Gastrocnemius medialis (tissue), 4 donors: ENCODE results near the gene MRPS18B. TPM values are rescaled to one million over a fixed set of nuclear protein-coding genes. Genes with fewer than 3 reads are reported as not detected.

Source experiments
- ATAC-seq, 2 donors: fragments of 150-250 bp; one replicate each; pipeline ENCODE4 v1.9.1; 2016
- DNase-seq, 2 donors: peaks; one replicate each; pipeline ENCODE4 v3.0.0-alpha.2; 2019
- H3K27ac ChIP-seq, 4 donors: fragments of 200-600 bp; sonication (generic); 1 replicate in 1 of 4; 2 replicates in 3 of 4; pipeline ENCODE4 v1.5.1; 2016 to 2018; ENCODE audit warnings: mild to moderate bottlenecking in 2 of 4, moderate library complexity in 1 of 4
- H3K27me3 ChIP-seq, 3 donors: fragments of 200-600 bp; sonication (generic) in 2 of 3; 1 replicate in 1 of 3; 2 replicates in 2 of 3; pipeline versions ENCODE4 v1.5.1 to v1.6.0; 2016 to 2019; ENCODE audit warnings: mild to moderate bottlenecking in 1 of 3, moderate library complexity in 1 of 3
- H3K36me3 ChIP-seq, 2 donors: fragments of 200-600 bp; sonication (generic) in 1 of 2; one replicate each; pipeline ENCODE4 v1.5.1; 2017 to 2018
- H3K4me1 ChIP-seq, 2 donors: fragments of 200-600 bp; sonication (generic) in 1 of 2; one replicate each; pipeline ENCODE4 v1.5.1; 2016 to 2017; ENCODE audit warnings: mild to moderate bottlenecking in 2 of 2
- H3K4me3 ChIP-seq, 4 donors: fragments of 200-600 bp; sonication (generic) in 3 of 4; 1 replicate in 1 of 4; 2 replicates in 3 of 4; pipeline ENCODE4 v1.5.1; 2016 to 2019; ENCODE audit warnings: mild to moderate bottlenecking in 2 of 4
- H3K9me3 ChIP-seq, 3 donors: fragments of 200-600 bp; sonication (generic) in 2 of 3; 1 replicate in 1 of 3; 2 replicates in 2 of 3; pipeline ENCODE4 v1.5.1; 2016 to 2019
- CTCF ChIP-seq, 5 experiments: fragments of 450-650 bp in 3 of 5; fragments of 200-600 bp in 2 of 5; sonication (generic) in 2 of 5; IDR thresholded peaks in 4 of 5; conservative IDR thresholded peaks in 1 of 5; 1 replicate in 4 of 5; 2 replicates in 1 of 5; pipeline ENCODE4 v1.5.1; 2016 to 2019; ENCODE audit warnings: antibody characterized with exemption in 5 of 5, mild to moderate bottlenecking in 3 of 5, moderate library complexity in 3 of 5
- POLR2A ChIP-seq, 2 donors: fragments of 450-650 bp; IDR thresholded peaks; one replicate each; pipeline ENCODE4 v1.6.1; 2017; ENCODE audit warnings: antibody characterized with exemption in 2 of 2, mild to moderate bottlenecking in 2 of 2, moderate library complexity in 2 of 2
- in situ Hi-C, 4 donors: fragments of 200-750 bp; cut with MboI; loops; one replicate each; pipeline versions ENCODE4 v1.15.0 to v1.8.0; 2017; ENCODE audit warnings: low sequenced_read_pairs in 4 of 4
- intact Hi-C: fragments of 100-400 bp; cut with DNase I; formaldehyde crosslinking; loops from one replicate; pipeline ENCODE4 v1.15.1; 2023; ENCODE audit warnings: low total_unique reads
- total RNA-seq, 4 donors: library from RNA; depleted of rRNA; stranded (reverse); fragments of >200 nt; gene quantifications; one replicate each; pipeline versions ENCODE4 v1.1.0 to v1.2.3, GENCODE V29; 2016

The MRPS18B gene
- total RNA-seq, 4 donors from 2014 or later: 155 to 211 (median 167) TPM

GRCh38 chr6:30613251-30614043, 4.2 kb upstream of the MRPS18B start:
- DNase-seq (no peak), ATAC-seq (no peak)
- H3K4me3 ChIP-seq: peak overlapping the region; percentile 48 to 89 (median 78)
- peaks cover 42 to 50% of the 10 kb centered on the region in 2 donors for H3K4me1 ChIP-seq
- intact Hi-C loops (loop anchor here (5.0 to 10.0 kb wide), 4 partner anchors 71 to 1211 kb away; partner anchors contain the start of genes HLA-E, HSPA1B and PRRC2A), in situ Hi-C loops (loop anchor here in 1 of 4 donors (25.0 kb wide), 1 partner anchor 1574 kb away; the partner anchor contains the start of genes AGER, AGPAT1, GPSM3 and PBX2)
- no peaks in the 10 kb centered on the region for H3K27me3 ChIP-seq
- peak overlapping the region; percentile 95 to 99 (median 98) for H3K27ac ChIP-seq
- peaks cover 3 to 28% of the 10 kb centered on the region in 2 donors for H3K36me3 ChIP-seq
- no peaks in the 10 kb centered on the region for H3K9me3 ChIP-seq
- no peak for TF ChIP-seq CTCF (IDR thresholded peaks at IDR 0.05 in 4 of 5, conservative IDR thresholded peaks at IDR 0.05 in 1 of 5)
- no peak for TF ChIP-seq POLR2A (IDR thresholded peaks at IDR 0.05)

- peaks cover 50 to 57% of the 10 kb centered on the region in 2 donors for H3K4me1 ChIP-seq
- H3K4me3 ChIP-seq: peak overlapping the region; percentile 48 to 89 (median 78)
- peaks cover 3 to 20% of the 10 kb centered on the region in 2 donors for H3K36me3 ChIP-seq
- ATAC-seq (no peak), DNase-seq (no peak)
- in situ Hi-C loops: loop anchor here in 1 of 4 donors (25.0 kb wide), 1 partner anchor 1573 kb away; the partner anchor contains the start of genes AGER, AGPAT1, GPSM3 and PBX2
- H3K27me3 ChIP-seq: no peaks in the 10 kb centered on the region
- intact Hi-C loops: loop anchor here (5.0 to 10.0 kb wide), 4 partner anchors 72 to 1211 kb away; partner anchors contain the start of genes HLA-E, HSPA1B and PRRC2A
- H3K27ac ChIP-seq: peak overlapping the region; percentile 95 to 99 (median 98)
- TF ChIP-seq CTCF (IDR thresholded peaks at IDR 0.05 in 4 of 5, conservative IDR thresholded peaks at IDR 0.05 in 1 of 5): no peak
- no peak for TF ChIP-seq POLR2A (IDR thresholded peaks at IDR 0.05)
- H3K9me3 ChIP-seq: no peaks in the 10 kb centered on the region
Observed at GRCh38 chr6:30614044-30614842, 3.4 kb upstream of the MRPS18B start.

- ATAC-seq: peak; percentile 73 to 76
- Histone ChIP-seq H3K4me1 (peaks cover 46 to 54% of the 10 kb centered on the region in 2 donors), H3K27ac (peak overlapping the region; percentile 95 to 99 (median 98)), H3K36me3 (peaks cover 3 to 19% of the 10 kb centered on the region in 2 donors), H3K4me3 (peak overlapping the region; percentile 71 to 89 (median 82)), H3K9me3 (no peaks in the 10 kb centered on the region), H3K27me3 (no peaks in the 10 kb centered on the region)
- intact Hi-C loops (loop anchor here (5.0 to 10.0 kb wide), 6 partner anchors 57 to 1210 kb away; partner anchors contain the start of genes DDX39B, DHX16, HLA-E and HSPA1B), in situ Hi-C loops (loop anchor here in 1 of 4 donors (25.0 kb wide), 1 partner anchor 1572 kb away; the partner anchor contains the start of genes AGER, AGPAT1, GPSM3 and PBX2)
- DNase-seq: peak; percentile 91 to 93
- no peak for TF ChIP-seq CTCF (IDR thresholded peaks at IDR 0.05 in 4 of 5, conservative IDR thresholded peaks at IDR 0.05 in 1 of 5)
- peak; percentile 73 to 95 for TF ChIP-seq POLR2A (IDR thresholded peaks at IDR 0.05)
Observed at GRCh38 chr6:30614843-30615218, 2.8 kb upstream of the MRPS18B start.

- H3K36me3 ChIP-seq: peaks cover 3 to 25% of the 10 kb centered on the region in 2 donors
- TF ChIP-seq CTCF (IDR thresholded peaks at IDR 0.05 in 4 of 5, conservative IDR thresholded peaks at IDR 0.05 in 1 of 5) (no peak), POLR2A (IDR thresholded peaks at IDR 0.05) (no peak)
- ATAC-seq (peak in 1 of 2 donors; percentile 10), DNase-seq (no peak)
- in situ Hi-C loops (loop anchor here in 1 of 4 donors (25.0 kb wide), 1 partner anchor 1572 kb away; the partner anchor contains the start of genes AGER, AGPAT1, GPSM3 and PBX2), intact Hi-C loops (loop anchor here (5.0 to 10.0 kb wide), 4 partner anchors 57 to 1209 kb away; partner anchors contain the start of genes DDX39B, DHX16, HSPA1B and PRRC2A)
- peaks cover 44 to 48% of the 10 kb centered on the region in 2 donors for H3K4me1 ChIP-seq
- no peaks in the 10 kb centered on the region for H3K27me3 ChIP-seq
- H3K9me3 ChIP-seq: no peaks in the 10 kb centered on the region
- peak overlapping the region; percentile 71 to 89 (median 82) for H3K4me3 ChIP-seq
- peak overlapping the region; percentile 95 to 99 (median 98) for H3K27ac ChIP-seq
Observed at GRCh38 chr6:30615219-30615957, 2.3 kb upstream of the MRPS18B start.
